GM12878 (cell line): ENCODE measurements around the gene DIP2B. TPM values are rescaled to one million over a fixed set of nuclear protein-coding genes. Genes with fewer than 3 reads are reported as not detected.

Experiments used
- ATAC-seq: fragments of 200-7000 bp; cut with Tn5 transposase; 3 replicates; pipeline ENCODE4 v1.9.1; 2020; ENCODE audit warnings: mild to moderate bottlenecking, moderate library complexity
- BruUV-seq: library from RNA; stranded (reverse); fragments of 400-500 nt; replicated peaks from 2 replicates; lab custom pipeline; 2021; lab: Mats Ljungman, UMichigan
- CTCF ChIA-PET: fragments of 300-600 bp; sonication (Branson Sonifier 250); formaldehyde crosslinking; extraction: SDS; loops from one replicate; lab custom pipeline; 2021; ENCODE audit warnings: inconsistent platforms; lab: Yijun Ruan, JAX
- POLR2A ChIA-PET: fragments of 350-600 bp; formaldehyde crosslinking; extraction: SDS; loops from one replicate; lab custom pipeline; 2021; ENCODE audit warnings: inconsistent platforms; lab: Charles Lee
- RAD21 ChIA-PET: fragments of 300-600 bp; sonication (Branson Sonifier 250); formaldehyde crosslinking; loops from one replicate; lab custom pipeline; 2023; ENCODE audit warnings: antibody characterized with exemption; ENCODE audit not compliant: unreplicated experiment; lab: Charles Lee
- SMC1A ChIA-PET: fragments of 300-600 bp; sonication (Branson Sonifier 250); formaldehyde crosslinking; loops from one replicate; lab custom pipeline; 2023; ENCODE audit not compliant: unreplicated experiment, uncharacterized antibody; lab: Charles Lee
- DNase-seq: peaks from one replicate; pipeline ENCODE4 v3.0.0-alpha.2; 2011; ENCODE audit warnings: low read depth, low spot score
- FAIRE-seq: peaks from 3 replicates; lab custom pipeline; 2011; peaks lifted over from hg19 to GRCh38; lab: Jason Lieb, UNC
- H2AFZ ChIP-seq: 2 replicates; pipeline ENCODE4 v1.6.0; 2011; ENCODE audit warnings: low read depth, low read length, control low read depth; ENCODE audit not compliant: control insufficient read depth
- H3K27ac ChIP-seq: 2 replicates; pipeline ENCODE4 v1.5.1; 2011; ENCODE audit warnings: control low read depth; ENCODE audit not compliant: control insufficient read depth, insufficient read depth
- H3K27me3 ChIP-seq, 2 experiments: replicated peaks in 1 of 2; 2 replicates each; pipeline versions ENCODE4 v1.6.0 to v1.6.1; 2011; ENCODE audit warnings: low read length in 1 of 2; ENCODE audit not compliant: control insufficient read depth in 2 of 2, insufficient read depth in 2 of 2
- H3K36me3 ChIP-seq, 2 experiments: 2 replicates each; pipeline ENCODE4 v1.5.1; 2011; ENCODE audit warnings: low read length in 1 of 2; ENCODE audit not compliant: control insufficient read depth in 2 of 2, insufficient read depth in 2 of 2
- H3K4me1 ChIP-seq: 2 replicates; pipeline ENCODE4 v1.6.1; 2011; ENCODE audit warnings: mild to moderate bottlenecking, low read length, moderate library complexity, mixed read lengths; ENCODE audit not compliant: control insufficient read depth, insufficient read depth
- H3K4me2 ChIP-seq: 2 replicates; pipeline ENCODE4 v1.6.0; 2011; ENCODE audit warnings: control low read depth; ENCODE audit not compliant: control insufficient read depth, insufficient read depth
- H3K4me3 ChIP-seq: fragments of 200-600 bp; sonication (generic); 2 replicates; pipeline ENCODE4 v1.5.1; 2016
- H3K79me2 ChIP-seq: 2 replicates; pipeline ENCODE4 v1.6.0; 2011; ENCODE audit warnings: low read length; ENCODE audit not compliant: control insufficient read depth, insufficient read depth
- H3K9ac ChIP-seq: 2 replicates; pipeline ENCODE4 v1.8.0; 2011; ENCODE audit warnings: low read length, control low read depth, mixed read lengths; ENCODE audit not compliant: control insufficient read depth, insufficient read depth
- H3K9me3 ChIP-seq: replicated peaks from 3 replicates; pipeline ENCODE4 v1.5.1; 2011; ENCODE audit warnings: mild to moderate bottlenecking, low read length; ENCODE audit not compliant: control insufficient read depth, insufficient read depth
- H4K20me1 ChIP-seq: 2 replicates; pipeline ENCODE4 v1.6.0; 2011; ENCODE audit not compliant: control insufficient read depth, insufficient read depth
- HDGF ChIP-seq: fragments of 450-650 bp; IDR thresholded peaks from 2 replicates; pipeline ENCODE4 v1.6.1; 2016; ENCODE audit warnings: antibody characterized with exemption
- MTA3 ChIP-seq: IDR thresholded peaks from 2 replicates; pipeline ENCODE4 v1.6.1; 2012; ENCODE audit warnings: low read length, inconsistent platforms, borderline replicate concordance
- RB1 ChIP-seq: fragments of 450-650 bp; formaldehyde crosslinking; IDR thresholded peaks from 2 replicates; pipeline ENCODE4 v1.6.1; 2017; ENCODE audit warnings: mild to moderate bottlenecking, borderline replicate concordance
- REST ChIP-seq: IDR thresholded peaks from 2 replicates; pipeline ENCODE4 v1.6.1; 2012; ENCODE audit warnings: mild to moderate bottlenecking, low read depth, low read length
- TBL1XR1 ChIP-seq: IDR thresholded peaks from 2 replicates; pipeline ENCODE4 v1.6.1; 2012; ENCODE audit warnings: low read depth, low read length, improper control_type of control experiment
- WGBS: methylation state at CpG from one replicate; pipeline ENCODE4 v1.1.6; 2016; ENCODE audit warnings: low lambda C conversion rate; ENCODE audit not compliant: insufficient replicate concordance, insufficient coverage; ENCODE audit errors: missing lambda C conversion rate; 5-methylcytosine and 5-hydroxymethylcytosine counted together
- in situ Hi-C: fragments of 300-500 bp; cut with MboI; formaldehyde crosslinking; loops from 9 replicates; pipeline ENCODE4 v1.14.3; 2018; ENCODE audit warnings: mixed read lengths
- intact Hi-C: fragments of 100-400 bp; cut with micrococcal nuclease; formaldehyde crosslinking; loops from one replicate; pipeline ENCODE4 v1.14.2; 2022; ENCODE audit not compliant: unreplicated experiment
- polyA plus RNA-seq, 11 experiments: library from polyadenylated mRNA; depleted of rRNA in 4 of 11; unstranded in 6 of 11; stranded (reverse) in 5 of 11; fragments of >200 nt; fragmentation: Nextera tagmentation in 4 of 11; fragmentation: Illumina TruSeq in 1 of 11; extraction: Ambion mirVana in 4 of 11; extraction: Trizol in 1 of 11; gene quantifications; 1 replicate in 1 of 11; 2 replicates in 10 of 11; pipeline versions ENCODE4 v1.2.1 to v1.2.3, GENCODE V29; 2011 to 2016; ENCODE audit warnings: inconsistent platforms in 2 of 11, missing spikeins in 2 of 11, low read depth in 1 of 11
- total RNA-seq, 4 experiments: library from RNA; depleted of rRNA in 3 of 4; stranded (reverse); fragments of >200 nt in 3 of 4; fragmentation: Illumina TruSeq in 1 of 4; extraction: Trizol in 1 of 4; gene quantifications; 2 replicates each; pipeline versions ENCODE4 v1.2.1 to v1.2.3, GENCODE V29; 2013 to 2021
- TF ChIP-seq, protein P1 (sequence below): fragments of 450-650 bp; formaldehyde crosslinking; IDR thresholded peaks from 2 replicates; pipeline ENCODE4 v1.4.0; 2020; ENCODE audit warnings: mild to moderate bottlenecking, moderate library complexity

DIP2B gene
- total and polyA plus RNA-seq, 10 of the 15 experiments (the other 5 are each of a cell fraction or from before 2014, with no cell fraction given): 4.5 to 30.0 (median 18.6) TPM

DNA sequence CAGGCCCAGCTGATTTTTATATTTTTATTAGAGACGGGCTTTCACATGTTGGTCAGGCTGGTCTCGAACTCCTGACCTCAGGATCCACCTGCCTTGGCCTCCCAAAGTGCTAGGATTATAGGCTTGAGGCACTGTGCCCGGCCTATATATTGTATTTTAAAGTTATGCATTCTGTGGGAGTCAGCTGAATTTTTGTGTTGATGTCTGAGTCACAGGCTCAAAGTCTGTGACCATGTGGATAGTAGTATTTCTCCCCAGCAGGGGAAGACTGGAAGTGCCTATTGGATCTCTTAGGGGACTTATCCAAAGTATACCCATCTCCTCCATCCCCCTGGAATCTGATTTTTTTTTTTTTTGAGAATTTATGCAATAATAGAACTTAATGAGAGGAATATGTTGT, 215.3 kb downstream of the DIP2B start:
- DNase-seq (no peak), FAIRE-seq (no peak), ATAC-seq (no peak)
- in situ Hi-C loops (no loop called here), intact Hi-C loops (no loop called here)
- ChIA-PET SMC1A (no interaction called here), CTCF (interaction anchor here (0.6 kb wide), 1 partner anchor 518 kb away, joined by 3 read pairs; no protein-coding TSS in a partner anchor), RAD21 (no interaction called here), POLR2A (interaction anchor here (0.9 kb wide), 1 partner anchor 215 kb away, joined by 3 read pairs; the partner anchor contains the start of gene DIP2B)
- H3K27ac ChIP-seq: no peak overlapping the region
- no peaks in the 10 kb centered on the region for H3K79me2 ChIP-seq
- no peak overlapping the region for H2AFZ ChIP-seq
- no peaks in the 10 kb centered on the region for H3K27me3 ChIP-seq
- H3K4me2 ChIP-seq: no peak overlapping the region
- no peak overlapping the region for H3K9ac ChIP-seq
- 98% methylated on average over 3 of the region's 3 CpGs for WGBS
- H3K4me3 ChIP-seq: no peak overlapping the region
- H4K20me1 ChIP-seq: no peaks in the 10 kb centered on the region
- no TSS peak for BruUV-seq
- TF ChIP-seq REST (no peak), TBL1XR1 (no peak), HDGF (no peak), MTA3 (no peak), RB1 (no peak)
- TF ChIP-seq, protein P1, sequence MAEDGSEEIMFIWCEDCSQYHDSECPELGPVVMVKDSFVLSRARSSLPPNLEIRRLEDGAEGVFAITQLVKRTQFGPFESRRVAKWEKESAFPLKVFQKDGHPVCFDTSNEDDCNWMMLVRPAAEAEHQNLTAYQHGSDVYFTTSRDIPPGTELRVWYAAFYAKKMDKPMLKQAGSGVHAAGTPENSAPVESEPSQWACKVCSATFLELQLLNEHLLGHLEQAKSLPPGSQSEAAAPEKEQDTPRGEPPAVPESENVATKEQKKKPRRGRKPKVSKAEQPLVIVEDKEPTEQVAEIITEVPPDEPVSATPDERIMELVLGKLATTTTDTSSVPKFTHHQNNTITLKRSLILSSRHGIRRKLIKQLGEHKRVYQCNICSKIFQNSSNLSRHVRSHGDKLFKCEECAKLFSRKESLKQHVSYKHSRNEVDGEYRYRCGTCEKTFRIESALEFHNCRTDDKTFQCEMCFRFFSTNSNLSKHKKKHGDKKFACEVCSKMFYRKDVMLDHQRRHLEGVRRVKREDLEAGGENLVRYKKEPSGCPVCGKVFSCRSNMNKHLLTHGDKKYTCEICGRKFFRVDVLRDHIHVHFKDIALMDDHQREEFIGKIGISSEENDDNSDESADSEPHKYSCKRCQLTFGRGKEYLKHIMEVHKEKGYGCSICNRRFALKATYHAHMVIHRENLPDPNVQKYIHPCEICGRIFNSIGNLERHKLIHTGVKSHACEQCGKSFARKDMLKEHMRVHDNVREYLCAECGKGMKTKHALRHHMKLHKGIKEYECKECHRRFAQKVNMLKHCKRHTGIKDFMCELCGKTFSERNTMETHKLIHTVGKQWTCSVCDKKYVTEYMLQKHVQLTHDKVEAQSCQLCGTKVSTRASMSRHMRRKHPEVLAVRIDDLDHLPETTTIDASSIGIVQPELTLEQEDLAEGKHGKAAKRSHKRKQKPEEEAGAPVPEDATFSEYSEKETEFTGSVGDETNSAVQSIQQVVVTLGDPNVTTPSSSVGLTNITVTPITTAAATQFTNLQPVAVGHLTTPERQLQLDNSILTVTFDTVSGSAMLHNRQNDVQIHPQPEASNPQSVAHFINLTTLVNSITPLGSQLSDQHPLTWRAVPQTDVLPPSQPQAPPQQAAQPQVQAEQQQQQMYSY (CRISPR knock-in tag): no peak
- H3K4me1 ChIP-seq: no peaks in the 10 kb centered on the region
- no peaks in the 10 kb centered on the region for H3K9me3 ChIP-seq
- H3K36me3 ChIP-seq: peaks cover 9 to 15% of the 10 kb centered on the region in 2 experiments
